Activated CD4-positive, alpha-beta T cell treated with anti-CD3 and anti-CD28 coated beads, Interleukin-2, amount 10 ng/mL, durations not matched to agents 24 days and 14 days (primary cell): ENCODE data around the gene TMIGD2. TPM values are rescaled to one million over a fixed set of nuclear protein-coding genes. Genes with fewer than 3 reads are reported as not detected.
"Not testable (repeated sequence)": the region's sequence is repeated elsewhere in the genome, so short reads cannot be mapped to it uniquely, and the experiment has no call there.

Experiments
- DNase-seq: peaks from one replicate; pipeline ENCODE4 v3.0.0; 2022
- H3K27ac Mint-ChIP-seq: one replicate; pipeline ENCODE4 v1.8.0; 2022; ENCODE audit warnings: mild to moderate bottlenecking, mixed read lengths
- H3K27me3 Mint-ChIP-seq: one replicate; pipeline ENCODE4 v1.8.0; 2022; ENCODE audit warnings: mixed read lengths
- H3K36me3 Mint-ChIP-seq: one replicate; pipeline ENCODE4 v1.8.0; 2022; ENCODE audit warnings: low read depth, mild to moderate bottlenecking, mixed read lengths
- H3K4me1 Mint-ChIP-seq: one replicate; pipeline ENCODE4 v1.8.0; 2021; ENCODE audit warnings: mixed read lengths
- H3K4me3 Mint-ChIP-seq: one replicate; pipeline ENCODE4 v1.8.0; 2022; ENCODE audit warnings: mild to moderate bottlenecking, moderate library complexity, mixed read lengths
- H3K9me3 Mint-ChIP-seq: one replicate; pipeline ENCODE4 v1.8.0; 2021; ENCODE audit warnings: mixed read lengths
- intact Hi-C: fragments of 100-400 bp; cut with micrococcal nuclease; formaldehyde crosslinking; loops from one replicate; pipeline ENCODE4 v1.15.1; 2023
- total RNA-seq: library from RNA; stranded (reverse); gene quantifications from 2 replicates; pipeline ENCODE4 v1.2.3, GENCODE V29; 2022

TMIGD2 gene
- total RNA-seq, 1 donor from 2014 or later: 14.0 TPM

DNA sequence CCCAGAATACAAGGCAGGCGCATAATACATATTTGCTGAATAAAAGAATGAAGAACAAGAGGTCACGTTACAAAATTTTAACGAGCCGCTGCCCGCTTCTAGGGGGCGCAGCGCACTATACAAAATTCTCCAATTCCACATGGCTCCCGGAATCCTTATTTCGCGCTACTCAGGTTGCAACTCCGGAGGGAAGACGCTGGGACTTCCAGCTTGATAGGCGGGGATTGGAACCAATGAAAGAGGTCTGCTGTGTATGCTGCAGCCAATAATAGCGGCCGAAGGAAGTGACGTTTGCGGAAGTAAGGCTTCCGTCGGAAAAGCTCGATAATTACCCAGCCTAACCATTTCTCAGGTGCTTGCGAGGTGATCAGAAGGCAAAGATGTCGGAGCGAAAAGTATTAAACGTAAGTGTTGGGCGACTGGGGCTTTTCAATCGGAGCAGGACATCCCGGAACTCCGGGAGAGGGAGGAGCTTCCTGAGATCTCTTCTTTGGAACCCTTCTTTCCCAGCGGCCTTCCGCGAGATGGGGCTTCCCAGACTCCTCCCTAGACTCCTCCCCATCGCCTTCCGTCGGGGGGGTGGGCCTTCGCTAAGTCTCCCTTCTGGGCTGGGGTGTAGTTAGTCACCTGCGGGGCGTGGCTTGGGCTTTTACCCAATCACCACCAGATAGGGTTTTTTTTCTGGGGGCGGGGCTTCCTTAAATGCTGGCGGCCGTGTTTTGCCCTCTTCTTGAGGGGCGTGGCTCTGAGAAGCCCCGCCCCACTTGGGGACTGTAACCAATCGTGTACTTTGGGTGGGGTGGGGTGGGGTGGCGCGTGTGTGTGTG, 55.2 kb downstream of the TMIGD2 start, which contains the start of gene YJU2:
TSS of gene YJU2 (plus strand) at position 314 of the 827 bp plus-strand sequence. CDS start at position 381, 67 bp downstream.
- DNase-seq: peak; percentile 100
- Mint-ChIP-seq H3K27ac (peak within 1 kb of the TSS; percentile 96), H3K9me3 (peaks cover 2% of the 10 kb centered on the region), H3K4me1 (peaks cover 14% of the 10 kb centered on the region), H3K4me3 (peak within 1 kb of the TSS; percentile 87), H3K36me3 (peaks cover 34% of the 10 kb centered on the region), H3K27me3 (no peaks in the 10 kb centered on the region)
- intact Hi-C loops: loop anchor here (1.0 to 5.0 kb wide), 7 partner anchors 18 to 240 kb away; partner anchors contain the start of genes CHAF1A, EBI3, MPND and PIAS4

DNA sequence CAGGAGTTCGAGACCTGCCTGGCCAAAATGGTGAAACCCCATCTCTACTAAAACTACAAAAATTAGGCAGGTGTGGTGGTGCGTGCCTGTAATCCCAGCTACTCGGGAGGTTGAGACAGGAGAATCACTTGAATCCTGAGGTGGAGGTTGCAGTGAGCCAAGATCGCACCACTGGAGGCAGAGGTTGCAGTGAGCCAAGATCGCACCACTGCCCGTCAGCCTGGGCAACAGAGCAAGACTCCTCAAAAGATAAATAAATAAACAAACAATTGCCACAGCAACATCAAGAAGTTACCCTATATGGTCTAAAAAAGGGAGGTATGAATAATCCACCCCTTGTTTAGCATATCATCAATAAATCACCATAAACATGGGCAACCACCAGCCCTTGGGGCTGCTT, 56.3 kb downstream of the TMIGD2 start:
- Mint-ChIP-seq H3K27ac (peak overlapping the region; percentile 34), H3K36me3 (peaks cover 26% of the 10 kb centered on the region), H3K4me1 (peaks cover 14% of the 10 kb centered on the region), H3K4me3 (peak overlapping the region; percentile 87)
- H3K9me3 Mint-ChIP-seq, DNase-seq, H3K27me3 Mint-ChIP-seq: not testable (repeated sequence)
- intact Hi-C loops: loop anchor here (2.0 to 5.0 kb wide), 4 partner anchors 97 to 239 kb away; partner anchors contain the start of genes MPND, PIAS4, UBXN6 and ZBTB7A

Other genes starting within 250 kb of the TMIGD2 start
- 35.8 and 39.6 TPM in 2 replicates for gene ZBTB7A, start 235.5 kb downstream of the TMIGD2 start, total RNA-seq
- 125 and 135 TPM in 2 replicates for gene MAP2K2, start 178.3 kb downstream of the TMIGD2 start, total RNA-seq
- 0.12 TPM in 1 of 2 replicates, not detected in the other for gene CREB3L3, start 148.8 kb downstream of the TMIGD2 start, total RNA-seq
- 39.8 and 48.0 TPM in 2 replicates for gene SIRT6, start 119.8 kb downstream of the TMIGD2 start, total RNA-seq
- gene ANKRD24, start 119.7 kb downstream of the TMIGD2 start, total RNA-seq: 0.50 and 0.72 TPM in 2 replicates
- 44.0 and 45.0 TPM in 2 replicates for gene EBI3, start 72.9 kb downstream of the TMIGD2 start, total RNA-seq
- 35.5 and 38.2 TPM in 2 replicates for gene YJU2, start 55.3 kb downstream of the TMIGD2 start, total RNA-seq
- not detected in 2 replicates for gene SHD, start 23.1 kb downstream of the TMIGD2 start, total RNA-seq
- 44.2 and 44.3 TPM in 2 replicates for gene FSD1, start 2.2 kb upstream of the TMIGD2 start, total RNA-seq
- 14.2 and 16.8 TPM in 2 replicates for gene STAP2, start 36.4 kb upstream of the TMIGD2 start, total RNA-seq
- 20.6 and 21.0 TPM in 2 replicates for gene MPND, start 41.2 kb upstream of the TMIGD2 start, total RNA-seq
- 53.8 and 56.8 TPM in 2 replicates for gene SH3GL1, start 98.2 kb upstream of the TMIGD2 start, total RNA-seq
- gene CHAF1A, start 100.3 kb upstream of the TMIGD2 start, total RNA-seq: 99.4 and 103 TPM in 2 replicates
- gene UBXN6, start 155.4 kb upstream of the TMIGD2 start, total RNA-seq: 41.2 and 47.2 TPM in 2 replicates
- gene HDGFL2, start 169.9 kb upstream of the TMIGD2 start, total RNA-seq: 66.0 and 72.7 TPM in 2 replicates
- not detected in 2 replicates for gene PLIN4, start 216.1 kb upstream of the TMIGD2 start, total RNA-seq
- not detected in 2 replicates for gene PLIN5, start 232.8 kb upstream of the TMIGD2 start, total RNA-seq
- 0.24 and 0.40 TPM in 2 replicates for gene LRG1, start 237.6 kb upstream of the TMIGD2 start, total RNA-seq